Loucy (cell line): ENCODE data around the gene MICAL2.

Experiments used
- H2AFZ ChIP-seq: fragments of 200-600 bp; sonication (generic); 2 replicates; pipeline ENCODE4 v1.6.0; 2016; ENCODE audit warnings: antibody characterized with exemption, mild to moderate bottlenecking, low read length, moderate library complexity
- H3F3A ChIP-seq: fragments of 200-600 bp; 2 replicates; pipeline ENCODE4 v1.6.0; 2016; ENCODE audit warnings: antibody characterized with exemption, low read depth, mild to moderate bottlenecking
- H3K27me3 ChIP-seq: fragments of 200-600 bp; sonication (generic); 2 replicates; pipeline ENCODE4 v1.6.1; 2014; ENCODE audit warnings: low read length, mild to moderate bottlenecking; ENCODE audit not compliant: insufficient read depth, poor library complexity, severe bottlenecking
- H3K36me3 ChIP-seq: fragments of 200-600 bp; sonication (generic); 2 replicates; pipeline ENCODE4 v1.6.1; 2016; ENCODE audit warnings: low read length; ENCODE audit not compliant: insufficient read depth
- H3K4me1 ChIP-seq: fragments of 200-600 bp; sonication (generic); 2 replicates; pipeline ENCODE4 v1.5.1; 2014; ENCODE audit warnings: low read length, mild to moderate bottlenecking; ENCODE audit not compliant: insufficient read depth, poor library complexity, severe bottlenecking
- H3K4me2 ChIP-seq: fragments of 200-600 bp; sonication (generic); 2 replicates; pipeline ENCODE4 v1.6.0; 2014; ENCODE audit warnings: antibody characterized with exemption, low read length, low read depth, mild to moderate bottlenecking; ENCODE audit not compliant: poor library complexity, severe bottlenecking
- H3K4me3 ChIP-seq: fragments of 200-600 bp; sonication (generic); 2 replicates; pipeline ENCODE4 v1.5.1; 2014; ENCODE audit warnings: low read length, mild to moderate bottlenecking, mixed read lengths; ENCODE audit not compliant: poor library complexity, severe bottlenecking
- H3K79me2 ChIP-seq: fragments of 200-600 bp; sonication (generic); 2 replicates; pipeline ENCODE4 v1.6.1; 2014; ENCODE audit warnings: low read length; ENCODE audit not compliant: insufficient read depth
- H3K9ac ChIP-seq: fragments of 200-600 bp; sonication (generic); 2 replicates; pipeline ENCODE4 v1.6.0; 2014; ENCODE audit warnings: mild to moderate bottlenecking, low read depth, low read length, moderate library complexity; ENCODE audit not compliant: poor library complexity, severe bottlenecking
- H3K9me2 ChIP-seq: fragments of 200-600 bp; sonication (generic); replicated peaks from 2 replicates; pipeline ENCODE4 v1.6.1; 2016; ENCODE audit warnings: low read depth, low read length, mixed read lengths
- H3K9me3 ChIP-seq: fragments of 200-600 bp; sonication (generic); 2 replicates; pipeline ENCODE4 v1.6.1; 2014; ENCODE audit warnings: mild to moderate bottlenecking, antibody characterized with exemption, low read length, low read depth; ENCODE audit not compliant: insufficient read depth
- H4K20me1 ChIP-seq: fragments of 200-600 bp; sonication (generic); 2 replicates; pipeline ENCODE4 v1.6.0; 2014; ENCODE audit warnings: antibody characterized with exemption, low read length, mild to moderate bottlenecking; ENCODE audit not compliant: insufficient read depth, poor library complexity, severe bottlenecking
- EZH2phosphoT487 ChIP-seq: fragments of 200-600 bp; IDR thresholded peaks from 2 replicates; pipeline ENCODE4 v1.6.1; 2018; ENCODE audit warnings: antibody characterized with exemption, mild to moderate bottlenecking, moderate library complexity, borderline replicate concordance
- TF ChIP-seq, protein P1 (sequence below): fragments of 200-600 bp; sonication (generic); conservative IDR thresholded peaks from 2 replicates; pipeline ENCODE4 v1.5.1; 2014; ENCODE audit warnings: mild to moderate bottlenecking, antibody characterized with exemption, low read length

MICAL2 gene

DNA sequence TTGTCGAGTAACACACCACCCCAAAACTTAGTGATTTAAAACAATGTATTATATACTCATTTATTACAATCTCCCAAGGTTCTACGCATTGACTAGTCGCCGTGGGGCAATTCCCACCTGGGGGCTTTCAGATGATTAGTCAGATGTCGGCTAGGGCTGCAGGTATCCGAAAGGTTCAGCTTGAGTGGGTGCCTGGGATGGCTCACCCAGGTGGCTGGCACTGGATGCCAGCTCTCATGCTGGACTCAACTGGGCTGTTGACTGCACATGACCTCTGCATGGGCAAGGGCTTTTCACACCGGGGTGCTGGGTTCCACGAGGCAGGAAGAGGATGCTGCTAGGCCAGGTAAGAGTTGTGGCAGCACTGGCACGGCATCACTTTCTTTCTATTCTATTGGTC lies 21.9 kb upstream of the MICAL2 start:
- Histone ChIP-seq H4K20me1 (no peaks in the 10 kb centered on the region), H3K9me2 (no peaks in the 10 kb centered on the region), H3K27me3 (no peaks in the 10 kb centered on the region), H3F3A (peaks cover 9% of the 10 kb centered on the region; the same call in 1 of the 2 replicates), H3K4me1 (peaks cover 81% of the 10 kb centered on the region), H3K4me2 (peak overlapping the region; percentile 79), H3K79me2 (no peaks in the 10 kb centered on the region), H3K4me3 (peak overlapping the region; percentile 57), H3K9ac (peak overlapping the region; percentile 80), H3K36me3 (no peaks in the 10 kb centered on the region), H2AFZ (no peak overlapping the region), H3K9me3 (no peaks in the 10 kb centered on the region)
- no peak for TF ChIP-seq EZH2phosphoT487
- TF ChIP-seq, protein P1, sequence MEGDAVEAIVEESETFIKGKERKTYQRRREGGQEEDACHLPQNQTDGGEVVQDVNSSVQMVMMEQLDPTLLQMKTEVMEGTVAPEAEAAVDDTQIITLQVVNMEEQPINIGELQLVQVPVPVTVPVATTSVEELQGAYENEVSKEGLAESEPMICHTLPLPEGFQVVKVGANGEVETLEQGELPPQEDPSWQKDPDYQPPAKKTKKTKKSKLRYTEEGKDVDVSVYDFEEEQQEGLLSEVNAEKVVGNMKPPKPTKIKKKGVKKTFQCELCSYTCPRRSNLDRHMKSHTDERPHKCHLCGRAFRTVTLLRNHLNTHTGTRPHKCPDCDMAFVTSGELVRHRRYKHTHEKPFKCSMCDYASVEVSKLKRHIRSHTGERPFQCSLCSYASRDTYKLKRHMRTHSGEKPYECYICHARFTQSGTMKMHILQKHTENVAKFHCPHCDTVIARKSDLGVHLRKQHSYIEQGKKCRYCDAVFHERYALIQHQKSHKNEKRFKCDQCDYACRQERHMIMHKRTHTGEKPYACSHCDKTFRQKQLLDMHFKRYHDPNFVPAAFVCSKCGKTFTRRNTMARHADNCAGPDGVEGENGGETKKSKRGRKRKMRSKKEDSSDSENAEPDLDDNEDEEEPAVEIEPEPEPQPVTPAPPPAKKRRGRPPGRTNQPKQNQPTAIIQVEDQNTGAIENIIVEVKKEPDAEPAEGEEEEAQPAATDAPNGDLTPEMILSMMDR = no peak

DNA sequence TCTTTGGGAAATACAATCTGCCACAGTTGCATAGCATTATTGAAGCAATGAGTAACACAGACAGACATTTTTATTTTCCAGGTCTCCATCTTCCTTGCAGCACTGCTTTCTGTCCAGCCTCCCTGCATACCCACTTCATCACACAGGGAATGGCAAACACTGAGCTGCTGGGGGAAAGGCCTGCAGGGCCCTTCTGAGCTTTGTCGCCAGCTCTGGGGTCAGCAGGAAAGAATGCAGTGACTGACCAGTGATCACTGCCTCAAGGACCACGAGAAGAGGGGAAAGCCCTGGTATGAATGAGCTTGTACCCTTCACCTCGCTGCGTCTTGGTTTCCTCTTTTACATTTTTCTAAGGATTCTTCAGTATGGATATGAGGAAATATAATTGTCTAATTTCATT lies 21.3 kb upstream of the MICAL2 start:
- Histone ChIP-seq H3F3A (peaks cover 9% of the 10 kb centered on the region; the same call in 1 of the 2 replicates), H3K79me2 (no peaks in the 10 kb centered on the region), H3K4me1 (peaks cover 76% of the 10 kb centered on the region), H3K27me3 (no peaks in the 10 kb centered on the region), H4K20me1 (no peaks in the 10 kb centered on the region), H3K9me2 (no peaks in the 10 kb centered on the region), H3K9me3 (no peaks in the 10 kb centered on the region), H3K4me3 (no peak overlapping the region), H3K9ac (peak overlapping the region; percentile 80), H2AFZ (no peak overlapping the region), H3K36me3 (no peaks in the 10 kb centered on the region), H3K4me2 (peak overlapping the region; percentile 79)
- TF ChIP-seq EZH2phosphoT487 = no peak
- TF ChIP-seq, protein P1 = no peak

DNA sequence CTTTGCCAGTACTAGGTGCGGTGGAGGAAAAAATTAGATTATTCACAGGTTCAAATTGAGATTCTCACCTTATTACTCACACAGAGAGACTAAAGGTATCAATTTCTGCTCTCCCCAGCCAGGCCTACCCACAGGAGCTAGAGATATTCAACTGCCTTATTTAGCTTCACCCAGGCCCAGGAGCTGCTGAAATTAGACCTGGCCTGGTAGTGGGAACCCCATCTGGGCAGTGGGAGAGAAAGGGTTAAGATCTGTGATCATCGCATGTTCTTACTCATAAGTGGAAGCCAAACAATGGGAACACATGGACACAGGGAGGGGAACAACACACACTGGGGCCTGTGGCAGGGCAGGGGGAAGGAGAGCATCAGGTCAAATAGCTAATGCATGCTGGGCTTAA lies 20.9 kb upstream of the MICAL2 start:
- H3F3A ChIP-seq = peaks cover 9% of the 10 kb centered on the region; the same call in 1 of the 2 replicates
- H3K4me2 ChIP-seq = peak overlapping the region; percentile 79
- peak overlapping the region; percentile 80 for H3K9ac ChIP-seq
- no peak overlapping the region for H2AFZ ChIP-seq
- no peak for TF ChIP-seq EZH2phosphoT487
- TF ChIP-seq, protein P1 = no peak
- H3K27me3 ChIP-seq = no peaks in the 10 kb centered on the region
- no peaks in the 10 kb centered on the region for H3K79me2 ChIP-seq
- no peaks in the 10 kb centered on the region for H4K20me1 ChIP-seq
- peaks cover 76% of the 10 kb centered on the region for H3K4me1 ChIP-seq
- no peaks in the 10 kb centered on the region for H3K9me2 ChIP-seq
- no peaks in the 10 kb centered on the region for H3K9me3 ChIP-seq
- H3K4me3 ChIP-seq = no peak overlapping the region
- no peaks in the 10 kb centered on the region for H3K36me3 ChIP-seq
